GM12878 (cell line): ENCODE data around the gene EIF1AD.

Experiments
- ATF2 ChIP-seq: IDR thresholded peaks from 2 replicates; pipeline ENCODE4 v1.6.1; 2012; ENCODE audit warnings: low read length, inconsistent platforms
- CBX5 ChIP-seq: sonication (generic); IDR thresholded peaks from 2 replicates; pipeline ENCODE4 v1.6.1; 2016; ENCODE audit warnings: low read depth, moderate library complexity, mild to moderate bottlenecking, inconsistent platforms
- E4F1 ChIP-seq: fragments of 450-650 bp; IDR thresholded peaks from 2 replicates; pipeline ENCODE4 v1.6.1; 2018; ENCODE audit warnings: borderline replicate concordance, mild to moderate bottlenecking; ENCODE audit not compliant: partially characterized antibody
- EZH2 ChIP-seq: IDR thresholded peaks from 2 replicates; pipeline ENCODE4 v1.6.1; 2012; ENCODE audit warnings: low read depth, mild to moderate bottlenecking, control low read depth, inconsistent platforms, low read length, borderline replicate concordance; ENCODE audit not compliant: control insufficient read depth
- JUND ChIP-seq: IDR thresholded peaks from 2 replicates; pipeline ENCODE4 v1.6.1; 2012; ENCODE audit warnings: low read depth, mild to moderate bottlenecking, low read length, improper control_type of control experiment, moderate library complexity
- MAX ChIP-seq: IDR thresholded peaks from 2 replicates; pipeline ENCODE4 v1.6.1; 2012; ENCODE audit warnings: low read depth, low read length, improper control_type of control experiment
- MEF2A ChIP-seq: IDR thresholded peaks from 2 replicates; pipeline ENCODE4 v1.6.1; 2011; ENCODE audit warnings: low read depth, mild to moderate bottlenecking, low read length, moderate library complexity; ENCODE audit not compliant: insufficient read depth
- PAX5 ChIP-seq: IDR thresholded peaks from 2 replicates; pipeline ENCODE4 v1.6.1; 2011; ENCODE audit warnings: low read depth, low read length, borderline replicate concordance
- POLR2A ChIP-seq: IDR thresholded peaks from 2 replicates; pipeline ENCODE4 v1.6.1; 2011; ENCODE audit warnings: low read depth, mild to moderate bottlenecking, low read length
- RFX5 ChIP-seq: IDR thresholded peaks from 2 replicates; pipeline ENCODE4 v1.6.1; 2011; ENCODE audit warnings: low read depth, low read length, improper control_type of control experiment
- TAF1 ChIP-seq: IDR thresholded peaks from 2 replicates; pipeline ENCODE4 v1.6.1; 2011; ENCODE audit warnings: mild to moderate bottlenecking, low read depth, low read length, borderline replicate concordance
- USF2 ChIP-seq: IDR thresholded peaks from 2 replicates; pipeline ENCODE4 v1.6.1; 2011; ENCODE audit warnings: low read depth, low read length, improper control_type of control experiment, borderline replicate concordance

- TF ChIP-seq EZH2 (no peak), MEF2A (no peak), POLR2A (no peak), USF2 (no peak), JUND (no peak), MAX (no peak), TAF1 (no peak), E4F1 (no peak), RFX5 (no peak), CBX5 (no peak), ATF2 (no peak), PAX5 (no peak)
Measured at GRCh38 chr11:65977621-65978390, 24.2 kb downstream of the EIF1AD start.
